Neural cell (in vitro differentiated cells): ENCODE results near the gene LMCD1. TPM values are rescaled to one million over a fixed set of nuclear protein-coding genes. Genes with fewer than 3 reads are reported as not detected.

Experiments
- H2AFZ ChIP-seq: fragments of 200-600, 300-800 bp; sonication (generic), shearing (Covaris generic); 2 replicates; pipeline ENCODE4 v1.6.0; 2014; ENCODE audit warnings: low read depth, mild to moderate bottlenecking, antibody characterized with exemption, low read length, moderate library complexity
- H3F3A ChIP-seq: fragments of 200-600 bp; shearing (Covaris generic); 2 replicates; pipeline ENCODE4 v1.6.1; 2016; ENCODE audit warnings: mild to moderate bottlenecking, moderate library complexity, mixed read lengths, antibody characterized with exemption, low read length; ENCODE audit not compliant: insufficient read depth, poor library complexity, severe bottlenecking
- H3K27ac ChIP-seq: fragments of 200-600, 300-800 bp; sonication (generic), shearing (Covaris generic); 2 replicates; pipeline ENCODE4 v1.5.1; 2014; ENCODE audit warnings: mild to moderate bottlenecking, low read length, moderate library complexity
- H3K27me3 ChIP-seq: fragments of 300-800, 200-600 bp; sonication (generic), shearing (Covaris generic); 2 replicates; pipeline ENCODE4 v1.6.0; 2014; ENCODE audit warnings: mild to moderate bottlenecking, low read depth, low read length, moderate library complexity; ENCODE audit not compliant: insufficient read depth
- H3K36me3 ChIP-seq: fragments of 300-800, 200-600 bp; sonication (generic), shearing (Covaris generic); 2 replicates; pipeline ENCODE4 v1.5.1; 2014; ENCODE audit warnings: mild to moderate bottlenecking, antibody characterized with exemption, low read length, moderate library complexity; ENCODE audit not compliant: insufficient read depth
- H3K4me2 ChIP-seq: fragments of 300-800, 200-600 bp; sonication (generic), shearing (Covaris generic); 2 replicates; pipeline ENCODE4 v1.6.0; 2014; ENCODE audit warnings: mild to moderate bottlenecking, low read length
- H3K4me3 ChIP-seq: fragments of 300-800, 200-600 bp; sonication (generic), shearing (Covaris generic); 2 replicates; pipeline ENCODE4 v1.5.1; 2014; ENCODE audit warnings: mild to moderate bottlenecking, low read length, moderate library complexity
- H3K79me2 ChIP-seq: fragments of 200-600 bp; shearing (Covaris generic); replicated peaks from 2 replicates; pipeline ENCODE4 v1.6.0; 2014; ENCODE audit warnings: mild to moderate bottlenecking, low read length, moderate library complexity; ENCODE audit not compliant: insufficient read depth
- H3K9ac ChIP-seq: fragments of 300-800, 200-600 bp; sonication (generic), shearing (Covaris generic); 2 replicates; pipeline ENCODE4 v1.6.1; 2016; ENCODE audit warnings: mild to moderate bottlenecking, low read length, mixed read lengths
- H3K9me2 ChIP-seq: fragments of 200-600 bp; shearing (Covaris generic); 2 replicates; pipeline ENCODE4 v1.6.1; 2016; ENCODE audit warnings: mild to moderate bottlenecking, low read length, mixed read lengths; ENCODE audit not compliant: insufficient read depth
- H3K9me3 ChIP-seq: fragments of 200-600, 300-800 bp; sonication (generic), shearing (Covaris generic); 2 replicates; pipeline ENCODE4 v1.6.1; 2016; ENCODE audit warnings: mild to moderate bottlenecking, mixed run types, low read length, moderate library complexity, mixed read lengths
- H4K20me1 ChIP-seq: fragments of 200-600 bp; shearing (Covaris generic); 2 replicates; pipeline ENCODE4 v1.6.1; 2016; ENCODE audit warnings: mild to moderate bottlenecking, mixed run types; ENCODE audit not compliant: insufficient read depth
- EP300 ChIP-seq: fragments of 450-650 bp; conservative IDR thresholded peaks from 2 replicates; pipeline ENCODE4 v1.6.1; 2014; ENCODE audit warnings: antibody characterized with exemption, mild to moderate bottlenecking, moderate library complexity; ENCODE audit not compliant: poor library complexity, severe bottlenecking
- EZH2 ChIP-seq: fragments of 200-600, 300-800 bp; shearing (Covaris generic), sonication (generic); IDR thresholded peaks from 2 replicates; pipeline ENCODE4 v1.6.1; 2014; ENCODE audit warnings: antibody characterized with exemption, low read length, borderline replicate concordance, mild to moderate bottlenecking; ENCODE audit not compliant: insufficient read depth, poor library complexity, severe bottlenecking
- MXI1 ChIP-seq: fragments of 450-650 bp; conservative IDR thresholded peaks from 2 replicates; pipeline ENCODE4 v1.6.1; 2014; ENCODE audit warnings: antibody characterized with exemption, mild to moderate bottlenecking; ENCODE audit not compliant: poor library complexity, severe bottlenecking
- POLR2AphosphoS5 ChIP-seq: IDR thresholded peaks from 2 replicates; pipeline ENCODE4 v1.6.1; 2012
- RAD21 ChIP-seq: fragments of 450-650 bp; conservative IDR thresholded peaks from 2 replicates; pipeline ENCODE4 v1.6.1; 2014; ENCODE audit warnings: antibody characterized with exemption, mild to moderate bottlenecking, moderate library complexity
- SMC3 ChIP-seq: fragments of 450-650 bp; conservative IDR thresholded peaks from 2 replicates; pipeline ENCODE4 v1.6.1; 2014; ENCODE audit warnings: antibody characterized with exemption, mild to moderate bottlenecking, moderate library complexity; ENCODE audit not compliant: poor library complexity
- TAF1 ChIP-seq: IDR thresholded peaks from 2 replicates; pipeline ENCODE4 v1.6.1; 2012; ENCODE audit warnings: low read depth
- polyA plus RNA-seq: library from polyadenylated mRNA; depleted of rRNA; stranded (reverse); fragments of >200 nt; gene quantifications from 2 replicates; pipeline ENCODE4 v1.2.3, GENCODE V29; 2014
- TF ChIP-seq, protein P1 (sequence below): IDR thresholded peaks from 2 replicates; pipeline ENCODE4 v1.6.1; 2012; ENCODE audit warnings: borderline replicate concordance
- TF ChIP-seq, protein P2 (sequence below): fragments of 450-650 bp; IDR thresholded peaks from 2 replicates; pipeline ENCODE4 v1.5.1; 2014; ENCODE audit warnings: antibody characterized with exemption, mild to moderate bottlenecking, moderate library complexity; ENCODE audit not compliant: poor library complexity, severe bottlenecking

LMCD1 gene
- polyA plus RNA-seq, 1 donor from 2014 or later = 3.5 TPM

DNA sequence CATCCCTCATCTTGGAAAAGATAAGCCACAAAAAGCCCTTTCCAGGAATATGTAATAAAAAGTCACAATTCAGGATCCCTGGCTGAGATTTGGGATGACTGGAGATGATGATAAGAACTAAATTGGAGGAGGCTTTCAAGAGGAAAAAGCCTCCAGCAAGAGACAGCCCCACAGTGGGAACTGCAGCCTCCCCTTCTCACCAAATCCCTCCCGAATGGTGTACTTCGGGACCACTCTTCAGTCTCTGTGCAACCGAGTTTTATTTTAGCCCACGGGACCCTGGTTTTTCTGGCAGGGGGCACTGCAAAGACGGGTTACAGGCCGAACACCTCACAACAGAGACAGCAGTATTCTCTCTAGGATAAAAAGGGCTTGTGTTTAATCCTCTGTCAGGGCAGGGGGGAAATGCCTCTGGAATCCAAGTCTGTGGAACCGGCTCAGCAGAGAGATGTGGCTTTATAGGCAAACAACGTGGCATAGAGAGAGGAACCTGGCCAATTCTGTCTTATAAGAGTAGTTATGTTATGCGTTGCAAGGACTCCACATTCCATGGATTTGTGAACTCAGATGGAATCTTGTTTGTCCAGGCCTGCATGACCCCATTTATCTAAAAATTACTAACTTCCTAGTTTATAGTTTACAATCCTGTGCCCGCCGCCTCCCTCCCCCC lies 1.2 kb upstream of the LMCD1 start:
- H3K4me3 ChIP-seq = peak overlapping the region; percentile 19
- H4K20me1 ChIP-seq = no peaks in the 10 kb centered on the region
- no peaks in the 10 kb centered on the region for H3F3A ChIP-seq
- TF ChIP-seq TAF1 = no peak
- no peak for TF ChIP-seq POLR2AphosphoS5
- TF ChIP-seq MXI1 = no peak
- no peak for TF ChIP-seq EP300
- TF ChIP-seq SMC3 = no peak
- no peak for TF ChIP-seq RAD21
- TF ChIP-seq, protein P1, sequence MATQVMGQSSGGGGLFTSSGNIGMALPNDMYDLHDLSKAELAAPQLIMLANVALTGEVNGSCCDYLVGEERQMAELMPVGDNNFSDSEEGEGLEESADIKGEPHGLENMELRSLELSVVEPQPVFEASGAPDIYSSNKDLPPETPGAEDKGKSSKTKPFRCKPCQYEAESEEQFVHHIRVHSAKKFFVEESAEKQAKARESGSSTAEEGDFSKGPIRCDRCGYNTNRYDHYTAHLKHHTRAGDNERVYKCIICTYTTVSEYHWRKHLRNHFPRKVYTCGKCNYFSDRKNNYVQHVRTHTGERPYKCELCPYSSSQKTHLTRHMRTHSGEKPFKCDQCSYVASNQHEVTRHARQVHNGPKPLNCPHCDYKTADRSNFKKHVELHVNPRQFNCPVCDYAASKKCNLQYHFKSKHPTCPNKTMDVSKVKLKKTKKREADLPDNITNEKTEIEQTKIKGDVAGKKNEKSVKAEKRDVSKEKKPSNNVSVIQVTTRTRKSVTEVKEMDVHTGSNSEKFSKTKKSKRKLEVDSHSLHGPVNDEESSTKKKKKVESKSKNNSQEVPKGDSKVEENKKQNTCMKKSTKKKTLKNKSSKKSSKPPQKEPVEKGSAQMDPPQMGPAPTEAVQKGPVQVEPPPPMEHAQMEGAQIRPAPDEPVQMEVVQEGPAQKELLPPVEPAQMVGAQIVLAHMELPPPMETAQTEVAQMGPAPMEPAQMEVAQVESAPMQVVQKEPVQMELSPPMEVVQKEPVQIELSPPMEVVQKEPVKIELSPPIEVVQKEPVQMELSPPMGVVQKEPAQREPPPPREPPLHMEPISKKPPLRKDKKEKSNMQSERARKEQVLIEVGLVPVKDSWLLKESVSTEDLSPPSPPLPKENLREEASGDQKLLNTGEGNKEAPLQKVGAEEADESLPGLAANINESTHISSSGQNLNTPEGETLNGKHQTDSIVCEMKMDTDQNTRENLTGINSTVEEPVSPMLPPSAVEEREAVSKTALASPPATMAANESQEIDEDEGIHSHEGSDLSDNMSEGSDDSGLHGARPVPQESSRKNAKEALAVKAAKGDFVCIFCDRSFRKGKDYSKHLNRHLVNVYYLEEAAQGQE = no peak
- TF ChIP-seq, protein P2, sequence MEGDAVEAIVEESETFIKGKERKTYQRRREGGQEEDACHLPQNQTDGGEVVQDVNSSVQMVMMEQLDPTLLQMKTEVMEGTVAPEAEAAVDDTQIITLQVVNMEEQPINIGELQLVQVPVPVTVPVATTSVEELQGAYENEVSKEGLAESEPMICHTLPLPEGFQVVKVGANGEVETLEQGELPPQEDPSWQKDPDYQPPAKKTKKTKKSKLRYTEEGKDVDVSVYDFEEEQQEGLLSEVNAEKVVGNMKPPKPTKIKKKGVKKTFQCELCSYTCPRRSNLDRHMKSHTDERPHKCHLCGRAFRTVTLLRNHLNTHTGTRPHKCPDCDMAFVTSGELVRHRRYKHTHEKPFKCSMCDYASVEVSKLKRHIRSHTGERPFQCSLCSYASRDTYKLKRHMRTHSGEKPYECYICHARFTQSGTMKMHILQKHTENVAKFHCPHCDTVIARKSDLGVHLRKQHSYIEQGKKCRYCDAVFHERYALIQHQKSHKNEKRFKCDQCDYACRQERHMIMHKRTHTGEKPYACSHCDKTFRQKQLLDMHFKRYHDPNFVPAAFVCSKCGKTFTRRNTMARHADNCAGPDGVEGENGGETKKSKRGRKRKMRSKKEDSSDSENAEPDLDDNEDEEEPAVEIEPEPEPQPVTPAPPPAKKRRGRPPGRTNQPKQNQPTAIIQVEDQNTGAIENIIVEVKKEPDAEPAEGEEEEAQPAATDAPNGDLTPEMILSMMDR = no peak
- TF ChIP-seq EZH2 = no peak
- H3K79me2 ChIP-seq = no peaks in the 10 kb centered on the region
- H3K9ac ChIP-seq = no peak overlapping the region
- H3K27me3 ChIP-seq = no peaks in the 10 kb centered on the region
- H3K4me2 ChIP-seq = no peak overlapping the region
- H3K9me3 ChIP-seq = no peaks in the 10 kb centered on the region
- no peaks in the 10 kb centered on the region for H3K9me2 ChIP-seq
- no peak overlapping the region for H2AFZ ChIP-seq
- H3K36me3 ChIP-seq = no peaks in the 10 kb centered on the region
- no peak overlapping the region for H3K27ac ChIP-seq

DNA sequence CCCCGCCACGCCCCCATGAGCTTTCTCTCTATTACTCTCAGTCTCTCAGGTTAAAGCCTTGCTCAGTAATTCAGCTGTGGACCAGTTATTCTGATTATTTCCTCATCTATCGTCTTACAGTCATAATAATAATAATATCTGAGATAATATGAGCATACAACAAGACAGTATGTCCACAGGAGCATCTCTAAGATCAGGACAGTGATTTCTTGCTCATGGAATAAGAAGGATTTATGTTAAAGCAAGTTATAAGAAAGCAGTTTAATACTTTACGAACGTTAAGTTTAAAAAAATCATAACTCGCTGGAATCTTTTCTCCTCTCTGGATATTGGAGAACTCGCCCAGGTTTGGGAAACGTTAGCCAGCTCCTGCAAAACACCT lies 643 bp upstream of the LMCD1 start:
- no peaks in the 10 kb centered on the region for H3K9me3 ChIP-seq
- no peaks in the 10 kb centered on the region for H3K36me3 ChIP-seq
- no peaks in the 10 kb centered on the region for H3K27me3 ChIP-seq
- peak overlapping the region; percentile 96 for H3K4me2 ChIP-seq
- H3K9me2 ChIP-seq = no peaks in the 10 kb centered on the region
- H4K20me1 ChIP-seq = no peaks in the 10 kb centered on the region
- H3K27ac ChIP-seq = peak overlapping the region; percentile 66
- no peak for TF ChIP-seq RAD21
- TF ChIP-seq, protein P2 = no peak
- peak overlapping the region; percentile 80 for H3K9ac ChIP-seq
- peak overlapping the region; percentile 67 for H2AFZ ChIP-seq
- peak overlapping the region; percentile 75 for H3K4me3 ChIP-seq
- H3F3A ChIP-seq = no peaks in the 10 kb centered on the region
- no peaks in the 10 kb centered on the region for H3K79me2 ChIP-seq
